ENCODE measurements around the gene ENTREP1. TPM values are rescaled to one million over a fixed set of nuclear protein-coding genes. Genes with fewer than 3 reads are reported as not detected.

Gene ENTREP1
- total RNA-seq, 6 donors from 2014 or later: 28.5 to 49.2 (median 38.2) TPM

DNA sequence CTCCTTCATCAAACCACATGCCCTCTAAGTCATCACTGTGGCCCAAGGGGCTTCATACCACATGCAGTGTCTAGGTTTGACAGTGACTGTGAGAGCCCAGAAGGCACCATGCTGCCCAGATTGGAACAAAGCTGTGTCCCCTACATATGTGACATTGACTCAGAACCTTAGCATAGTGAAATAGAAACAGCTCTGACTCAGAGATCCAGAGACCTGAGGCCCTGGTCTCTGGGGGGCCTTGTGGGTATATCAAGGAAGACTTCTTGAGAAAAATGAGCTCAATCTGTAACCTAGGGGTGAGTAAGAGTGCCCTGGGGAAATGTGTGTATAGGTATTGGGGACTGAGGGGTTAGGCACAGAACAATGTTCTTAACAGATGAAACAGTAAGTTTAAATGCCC, 7.1 kb upstream of the ENTREP1 start:
- Histone ChIP-seq H3K4me3 (no peak overlapping the region), H3K36me3 (no peaks in the 10 kb centered on the region), H3K9me3 (peaks cover 0 to 10% (median 6%) of the 10 kb centered on the region in 4 donors), H3K27me3 (no peaks in the 10 kb centered on the region), H3K4me1 (no peaks in the 10 kb centered on the region), H3K27ac (no peak overlapping the region)
- ATAC-seq (ENCODE audit: low FRiP score in 2 of 2) (no peak), DNase-seq (no peak)
- TF ChIP-seq, protein P1, sequence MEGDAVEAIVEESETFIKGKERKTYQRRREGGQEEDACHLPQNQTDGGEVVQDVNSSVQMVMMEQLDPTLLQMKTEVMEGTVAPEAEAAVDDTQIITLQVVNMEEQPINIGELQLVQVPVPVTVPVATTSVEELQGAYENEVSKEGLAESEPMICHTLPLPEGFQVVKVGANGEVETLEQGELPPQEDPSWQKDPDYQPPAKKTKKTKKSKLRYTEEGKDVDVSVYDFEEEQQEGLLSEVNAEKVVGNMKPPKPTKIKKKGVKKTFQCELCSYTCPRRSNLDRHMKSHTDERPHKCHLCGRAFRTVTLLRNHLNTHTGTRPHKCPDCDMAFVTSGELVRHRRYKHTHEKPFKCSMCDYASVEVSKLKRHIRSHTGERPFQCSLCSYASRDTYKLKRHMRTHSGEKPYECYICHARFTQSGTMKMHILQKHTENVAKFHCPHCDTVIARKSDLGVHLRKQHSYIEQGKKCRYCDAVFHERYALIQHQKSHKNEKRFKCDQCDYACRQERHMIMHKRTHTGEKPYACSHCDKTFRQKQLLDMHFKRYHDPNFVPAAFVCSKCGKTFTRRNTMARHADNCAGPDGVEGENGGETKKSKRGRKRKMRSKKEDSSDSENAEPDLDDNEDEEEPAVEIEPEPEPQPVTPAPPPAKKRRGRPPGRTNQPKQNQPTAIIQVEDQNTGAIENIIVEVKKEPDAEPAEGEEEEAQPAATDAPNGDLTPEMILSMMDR (IDR thresholded peaks at IDR 0.05): no peak
- no peak for TF ChIP-seq POLR2A (IDR thresholded peaks at IDR 0.05)
- no peak for TF ChIP-seq POLR2AphosphoS5 (IDR thresholded peaks at IDR 0.05)
- TF ChIP-seq EP300 (IDR thresholded peaks at IDR 0.05): no peak

DNA sequence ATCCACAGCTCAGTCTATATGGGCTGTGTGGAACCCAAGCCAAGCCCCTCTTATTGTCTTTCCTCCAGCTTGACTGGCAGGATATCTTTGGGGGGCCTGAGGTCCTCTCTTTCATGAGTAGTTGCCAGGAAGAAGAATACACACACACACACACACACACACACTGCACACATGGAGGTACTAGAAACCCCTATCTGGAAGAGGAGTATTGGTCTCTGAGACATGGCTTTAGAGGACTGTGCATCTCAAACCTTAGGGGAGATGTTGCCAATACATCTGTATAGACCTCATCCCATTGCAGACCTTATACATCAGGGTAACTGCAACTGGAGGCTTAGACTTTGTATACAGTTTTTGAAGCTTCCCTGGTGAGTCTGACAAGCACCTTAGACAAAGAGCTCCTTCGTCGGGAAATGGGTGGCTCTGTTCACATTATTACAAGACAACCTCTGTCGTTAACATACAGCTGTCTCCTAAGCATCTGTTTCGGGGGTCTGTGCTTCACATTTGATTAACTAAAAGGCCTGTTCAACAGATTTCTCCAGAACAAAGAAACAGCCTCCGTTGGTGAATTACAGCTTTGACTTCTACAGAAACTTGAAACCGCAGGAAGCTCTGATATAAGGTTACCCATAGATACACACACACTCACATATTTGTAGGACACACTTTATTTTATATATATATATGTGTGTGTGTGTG, 5.5 kb upstream of the ENTREP1 start:
- Histone ChIP-seq H3K27ac (no peak overlapping the region), H3K4me1 (peaks cover 0 to 2% (median under 1%) of the 10 kb centered on the region in 4 donors), H3K36me3 (no peaks in the 10 kb centered on the region), H3K4me3 (no peak overlapping the region), H3K27me3 (no peaks in the 10 kb centered on the region), H3K9me3 (no peaks in the 10 kb centered on the region)
- 80 to 85% methylated on average over 6 of the region's 6 CpGs for WGBS, 2 donors
- ATAC-seq (ENCODE audit: low FRiP score in 2 of 2) (peak in 1 of 2 donors; percentile 54), DNase-seq (no peak)
- TF ChIP-seq POLR2AphosphoS5 (IDR thresholded peaks at IDR 0.05): no peak
- TF ChIP-seq, protein P1 (IDR thresholded peaks at IDR 0.05): no peak
- no peak for TF ChIP-seq POLR2A (IDR thresholded peaks at IDR 0.05)
- TF ChIP-seq EP300 (IDR thresholded peaks at IDR 0.05): no peak

DNA sequence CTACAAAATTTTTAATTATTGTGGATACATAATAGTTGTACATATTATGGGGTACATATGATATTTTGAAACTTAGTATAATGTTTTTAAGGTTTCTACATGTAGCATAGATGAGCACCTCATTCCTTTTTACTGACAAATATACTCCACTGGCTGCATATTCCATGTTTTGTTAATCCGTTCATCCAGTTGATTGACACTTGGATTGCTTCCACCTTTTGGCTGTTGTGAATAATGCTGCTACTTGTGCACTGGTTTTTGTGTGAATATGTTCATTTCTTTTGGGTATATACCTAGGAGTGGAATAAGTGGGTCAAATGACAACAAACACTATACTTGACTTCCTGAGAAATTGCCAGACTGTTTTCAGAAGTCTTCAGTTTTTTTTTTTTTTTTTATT, 2.8 kb upstream of the ENTREP1 start:
- no peak for DNase-seq
- Histone ChIP-seq H3K4me3 (no peak overlapping the region), H3K9me3 (no peaks in the 10 kb centered on the region), H3K27me3 (no peaks in the 10 kb centered on the region), H3K27ac (no peak overlapping the region), H3K4me1 (peaks cover 0 to 20% (median 8%) of the 10 kb centered on the region in 4 donors), H3K36me3 (no peaks in the 10 kb centered on the region)
- no peak for ATAC-seq (ENCODE audit: low FRiP score in 2 of 2)
- WGBS, 2 donors: 45 to 60% methylated on average over 1 of the region's 1 CpG
- TF ChIP-seq POLR2A (IDR thresholded peaks at IDR 0.05): no peak
- TF ChIP-seq EP300 (IDR thresholded peaks at IDR 0.05): no peak
- no peak for TF ChIP-seq POLR2AphosphoS5 (IDR thresholded peaks at IDR 0.05)
- TF ChIP-seq, protein P1 (IDR thresholded peaks at IDR 0.05): no peak

DNA sequence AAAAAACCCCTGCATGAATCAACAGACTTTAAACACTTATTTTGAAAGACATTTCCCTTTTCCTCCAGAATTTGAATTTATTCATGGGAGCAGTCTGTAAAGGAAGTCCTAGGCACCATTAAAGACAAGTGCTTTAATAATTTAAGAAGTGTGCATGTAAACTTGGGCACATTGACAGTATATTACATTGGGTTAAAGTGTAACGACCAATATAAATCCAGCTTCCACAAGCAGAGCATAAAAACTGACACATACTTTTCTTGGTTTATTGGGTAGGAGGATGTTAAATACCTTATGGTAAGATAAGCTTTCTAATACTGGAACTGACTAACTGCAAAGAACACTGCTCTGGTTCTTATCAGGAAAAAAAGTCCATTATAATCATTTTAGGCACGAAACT, 1.2 kb upstream of the ENTREP1 start:
- no peaks in the 10 kb centered on the region for H3K9me3 ChIP-seq
- WGBS, 2 donors: 54 to 74% methylated on average over 2 of the region's 2 CpGs
- ATAC-seq (ENCODE audit: low FRiP score in 2 of 2) (no peak), DNase-seq (no peak)
- H3K4me3 ChIP-seq: peak overlapping the region in 2 of 4 donors; percentile 61 to 69
- peak overlapping the region in 1 of 4 donors; percentile 79 for H3K27ac ChIP-seq
- no peaks in the 10 kb centered on the region for H3K27me3 ChIP-seq
- no peaks in the 10 kb centered on the region for H3K36me3 ChIP-seq
- TF ChIP-seq POLR2AphosphoS5 (IDR thresholded peaks at IDR 0.05) (no peak), EP300 (IDR thresholded peaks at IDR 0.05) (no peak), POLR2A (IDR thresholded peaks at IDR 0.05) (no peak)
- TF ChIP-seq, protein P1 (IDR thresholded peaks at IDR 0.05): no peak
- peaks cover 0 to 20% (median 8%) of the 10 kb centered on the region in 4 donors for H3K4me1 ChIP-seq

All from upper lobe of left lung (tissue), 6 donors.